Heart left ventricle (tissue), 16 donors: ENCODE data around the gene SCPEP1. TPM values are rescaled to one million over a fixed set of nuclear protein-coding genes. Genes with fewer than 3 reads are reported as not detected.
"Not testable (repeated sequence)": the region's sequence is repeated elsewhere in the genome, so short reads cannot be mapped to it uniquely, and the experiment has no call there.

Source experiments
- ATAC-seq, 4 donors: fragments of 200-7000 bp; cut with Tn5 transposase; one replicate each; pipeline ENCODE4 v1.9.1; 2020 to 2022; ENCODE audit warnings: moderate library complexity in 4 of 4, mild to moderate bottlenecking in 3 of 4, moderate number of reproducible peaks in 1 of 4
- DNase-seq, 5 donors: peaks; one replicate each; pipeline ENCODE4 v3.0.0-alpha.2; 2020
- H3K27ac ChIP-seq, 12 donors: fragments of 200-600 bp; sonication (generic) in 4 of 12; one replicate each; pipeline versions ENCODE4 v1.5.0 to v1.8.0; 2016 to 2022; ENCODE audit warnings: mild to moderate bottlenecking in 2 of 12
- H3K27me3 ChIP-seq, 9 donors: fragments of 200-600 bp; sonication (generic) in 2 of 9; one replicate each; pipeline versions ENCODE4 v1.5.1 to v1.8.0; 2016 to 2022; ENCODE audit warnings: mild to moderate bottlenecking in 3 of 9
- H3K36me3 ChIP-seq, 9 donors: fragments of 200-600 bp; sonication (generic) in 2 of 9; one replicate each; pipeline versions ENCODE4 v1.5.0 to v1.8.0; 2018 to 2022; ENCODE audit warnings: mild to moderate bottlenecking in 2 of 9
- H3K4me1 ChIP-seq, 12 donors: fragments of 200-600 bp; sonication (generic) in 4 of 12; one replicate each; pipeline versions ENCODE4 v1.5.0 to v1.8.0; 2016 to 2022; ENCODE audit warnings: mild to moderate bottlenecking in 3 of 12
- H3K4me3 ChIP-seq, 12 donors: fragments of 200-600 bp; sonication (generic) in 4 of 12; one replicate each; pipeline versions ENCODE4 v1.5.0 to v1.8.0; 2017 to 2022; ENCODE audit warnings: mild to moderate bottlenecking in 9 of 12, moderate library complexity in 4 of 12
- H3K9me3 ChIP-seq, 12 donors: fragments of 200-600 bp; sonication (generic) in 4 of 12; one replicate each; pipeline versions ENCODE4 v1.5.0 to v1.8.0; 2016 to 2022; ENCODE audit warnings: mild to moderate bottlenecking in 1 of 12
- POLR2A ChIP-seq, 2 donors: fragments of 450-650 bp; IDR thresholded peaks; one replicate each; pipeline ENCODE4 v1.6.1; 2017; ENCODE audit warnings: antibody characterized with exemption in 2 of 2, mild to moderate bottlenecking in 2 of 2, moderate library complexity in 2 of 2
- WGBS, 4 donors: extraction: QIAGEN DNeasy Blood & Tissue Kit in 2 of 4; methylation state at CpG; one replicate each; pipeline versions ENCODE4 v1.1.5 to v1.1.7; 2013 to 2018; 5-methylcytosine and 5-hydroxymethylcytosine counted together
- intact Hi-C, 10 donors: fragments of 100-400 bp; cut with DNase I; formaldehyde crosslinking; loops; one replicate each; pipeline versions ENCODE4 v1.11.1 to v1.14.2; 2022
- polyA plus RNA-seq, 2 donors: library from polyadenylated mRNA; stranded (reverse); fragments of 200-250 nt; gene quantifications; one replicate each; pipeline ENCODE4 v1.2.3, GENCODE V29; 2013
- total RNA-seq, 9 donors: library from RNA; depleted of rRNA in 2 of 9; stranded (reverse); fragments of >200 nt in 2 of 9; fragmentation: NEBNext Ultra II Directional in 3 of 9; extraction: Animal tissue kit (Norgen Biotek cat#: 25700) in 3 of 9; gene quantifications; one replicate each; pipeline versions ENCODE4 v1.1.0 to v1.2.4, GENCODE V29; 2016 to 2023
- TF ChIP-seq, protein P1 (sequence below), 12 donors: fragments of 200-600 bp; sonication (generic) in 4 of 12; IDR thresholded peaks; one replicate each; pipeline versions ENCODE4 v1.5.0 to v1.8.0; 2018 to 2022; ENCODE audit warnings: antibody characterized with exemption in 12 of 12, mild to moderate bottlenecking in 5 of 12
- donor health status: ischemic (EF 13 %, LVEDD 7.1; RV severe dilation, severe dysfunction).
- donor health status: healthy with polysubstance abuse.
- donor health status: DM: no; HTN: yes; CAD: no.
- donor health status: DM: no; HTN: no; CAD: no.
- donor health status: ischemic (EF 25% LVEDD 6.9; RV normal size, moderate dysfunction).
- donor health status: ischemic (EF 25% LVEDD 5.7; RV mildly dilated, moderate dysfunction).
- donor health status: healthy.
- donor health status: DM: yes; HTN: yes; CAD: no.
- donor health status: ischemic (EF 35%, LVEDD 5.7; RV mildly dilated, moderate dysfunction).
- donor health status: nonischemic (EF 11% LVEDD 7.7; RV severe dilation, severe dysfunction).
- donor health status: DM: yes; HTN: yes; CAD: no.
- donor health status: PGD.
- donor health status: ischemic (EF 29% LVEDD 5.4; RV normal size, mild dysfunction).
- donor health status: nonischemic (EF 23%, LVEDD 6.1; RV moderate dilation, normal function).

The SCPEP1 gene
- total and polyA plus RNA-seq, 11 donors = 31.9 to 162 (median 58.0) TPM

DNA sequence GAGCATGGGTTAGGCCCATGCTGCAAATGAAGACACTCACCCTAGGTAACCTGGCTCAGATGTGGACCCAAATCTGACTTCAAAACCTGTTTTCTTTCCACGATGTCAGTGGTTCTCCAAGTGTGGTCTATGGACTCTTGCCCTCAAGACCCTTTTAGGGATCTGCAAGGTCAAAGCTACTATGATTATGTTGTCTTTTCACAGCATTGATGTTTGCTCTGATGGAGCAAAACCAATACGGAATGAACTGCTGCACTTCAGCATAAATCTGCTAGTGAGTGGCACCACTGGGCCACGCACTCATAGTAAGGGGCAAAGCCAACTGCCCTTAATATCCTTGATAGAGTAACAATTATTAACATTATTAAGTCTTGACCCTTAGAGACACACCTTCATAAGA lies 42.5 kb upstream of the SCPEP1 start:
- Histone ChIP-seq H3K4me1 (peaks cover 0 to 20% (median 0%) of the 10 kb centered on the region in 12 donors), H3K4me3 (no peak overlapping the region), H3K27me3 (no peaks in the 10 kb centered on the region), H3K36me3 (peaks cover 0 to 66% (median 58%) of the 10 kb centered on the region in 9 donors), H3K9me3 (peaks cover 0 to 10% (median 0%) of the 10 kb centered on the region in 12 donors), H3K27ac (no peak overlapping the region)
- ATAC-seq (no peak), DNase-seq (no peak)
- WGBS, 4 donors = 89 to 95% (median 93%) methylated on average over 3 of the region's 3 CpGs
- intact Hi-C loops = loop anchor here in 6 of 10 donors (5.0 to 10.0 kb wide), 5 partner anchors 43 to 341 kb away; partner anchors contain the start of gene NOG (in 1 of the 6)
- no peak for TF ChIP-seq POLR2A (IDR thresholded peaks at IDR 0.05)
- TF ChIP-seq, protein P1, sequence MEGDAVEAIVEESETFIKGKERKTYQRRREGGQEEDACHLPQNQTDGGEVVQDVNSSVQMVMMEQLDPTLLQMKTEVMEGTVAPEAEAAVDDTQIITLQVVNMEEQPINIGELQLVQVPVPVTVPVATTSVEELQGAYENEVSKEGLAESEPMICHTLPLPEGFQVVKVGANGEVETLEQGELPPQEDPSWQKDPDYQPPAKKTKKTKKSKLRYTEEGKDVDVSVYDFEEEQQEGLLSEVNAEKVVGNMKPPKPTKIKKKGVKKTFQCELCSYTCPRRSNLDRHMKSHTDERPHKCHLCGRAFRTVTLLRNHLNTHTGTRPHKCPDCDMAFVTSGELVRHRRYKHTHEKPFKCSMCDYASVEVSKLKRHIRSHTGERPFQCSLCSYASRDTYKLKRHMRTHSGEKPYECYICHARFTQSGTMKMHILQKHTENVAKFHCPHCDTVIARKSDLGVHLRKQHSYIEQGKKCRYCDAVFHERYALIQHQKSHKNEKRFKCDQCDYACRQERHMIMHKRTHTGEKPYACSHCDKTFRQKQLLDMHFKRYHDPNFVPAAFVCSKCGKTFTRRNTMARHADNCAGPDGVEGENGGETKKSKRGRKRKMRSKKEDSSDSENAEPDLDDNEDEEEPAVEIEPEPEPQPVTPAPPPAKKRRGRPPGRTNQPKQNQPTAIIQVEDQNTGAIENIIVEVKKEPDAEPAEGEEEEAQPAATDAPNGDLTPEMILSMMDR (IDR thresholded peaks at IDR 0.05) = no peak

DNA sequence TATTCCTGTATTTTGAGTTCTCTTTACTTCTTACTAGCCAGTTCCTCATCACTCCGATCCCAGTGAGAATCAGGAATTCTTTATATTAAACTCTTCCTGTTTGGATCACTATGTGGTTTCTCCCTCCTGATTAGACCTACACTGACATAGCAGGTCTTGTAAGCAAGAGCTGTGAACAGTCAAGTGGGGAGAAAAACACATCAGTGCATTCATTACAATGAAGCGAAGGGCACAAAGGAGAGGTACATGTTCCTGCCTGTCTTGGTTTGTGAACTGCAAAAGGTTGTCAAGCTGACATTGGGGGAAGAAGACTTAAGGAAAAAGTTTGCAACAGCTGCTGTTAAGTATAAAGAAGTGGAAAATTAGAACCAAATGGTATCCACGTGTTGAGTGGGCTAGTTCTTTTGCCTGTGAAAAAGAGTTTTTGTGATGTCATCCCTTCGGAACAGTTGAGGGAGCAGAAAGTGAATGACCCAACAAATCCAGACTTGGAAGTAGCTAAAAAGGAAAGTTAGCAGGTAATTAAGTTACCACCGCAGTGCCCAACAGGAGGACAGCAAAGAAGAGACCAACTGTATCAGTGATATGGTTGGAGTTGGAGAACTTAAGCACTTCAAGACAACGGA lies 41.1 kb upstream of the SCPEP1 start:
- Histone ChIP-seq H3K4me3 (no peak overlapping the region), H3K36me3 (peaks cover 0 to 79% (median 72%) of the 10 kb centered on the region in 9 donors), H3K27ac (peak overlapping the region in 9 of 12 donors; percentile 20 to 77 (median 43)), H3K27me3 (no peaks in the 10 kb centered on the region), H3K9me3 (no peaks in the 10 kb centered on the region), H3K4me1 (peaks cover 0 to 20% (median 0%) of the 10 kb centered on the region in 12 donors)
- ATAC-seq = no peak
- TF ChIP-seq, protein P1 (IDR thresholded peaks at IDR 0.05) = no peak
- no peak for TF ChIP-seq POLR2A (IDR thresholded peaks at IDR 0.05)
- intact Hi-C loops = loop anchor here in 7 of 10 donors (2.0 to 10.0 kb wide), 7 partner anchors 45 to 342 kb away; partner anchors contain the start of gene NOG (in 1 of the 7)
- WGBS, 4 donors = 79 to 89% (median 84%) methylated on average over 6 of the region's 6 CpGs
- DNase-seq = no peak

DNA sequence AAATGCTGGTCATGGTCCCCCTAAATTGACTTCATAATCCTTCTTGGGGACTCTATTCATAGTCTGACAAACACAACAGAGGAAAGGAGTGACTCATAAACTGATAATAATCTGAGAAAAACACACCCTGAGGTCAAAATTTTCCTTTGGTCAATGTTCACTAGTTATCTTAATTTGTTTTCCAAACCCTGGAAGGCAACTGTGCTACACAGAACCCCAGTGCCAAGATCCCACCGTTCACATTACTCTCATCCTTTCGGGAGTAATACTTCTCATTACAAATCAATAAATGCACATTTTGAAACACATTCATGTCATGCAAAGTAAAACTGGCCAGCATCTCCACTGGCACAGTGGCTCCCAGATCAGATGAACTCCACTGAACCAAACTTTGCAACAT lies 40.2 kb upstream of the SCPEP1 start:
- DNase-seq (no peak), ATAC-seq (peak in 3 of 4 donors; percentile 26 to 78 (median 48))
- Histone ChIP-seq H3K4me3 (no peak overlapping the region), H3K36me3 (peaks cover 0 to 88% (median 80%) of the 10 kb centered on the region in 9 donors), H3K27me3 (no peaks in the 10 kb centered on the region), H3K27ac (peak overlapping the region in 11 of 12 donors; percentile 26 to 77 (median 42)), H3K9me3 (no peaks in the 10 kb centered on the region), H3K4me1 (peaks cover 0 to 20% (median 0%) of the 10 kb centered on the region in 12 donors)
- intact Hi-C loops = loop anchor here in 7 of 10 donors (2.0 to 10.0 kb wide), 7 partner anchors 45 to 343 kb away; partner anchors contain the start of gene NOG (in 1 of the 7)
- WGBS, 4 donors = 53 to 72% (median 57%) methylated on average over 2 of the region's 2 CpGs
- TF ChIP-seq, protein P1 (IDR thresholded peaks at IDR 0.05) = no peak
- no peak for TF ChIP-seq POLR2A (IDR thresholded peaks at IDR 0.05)

DNA sequence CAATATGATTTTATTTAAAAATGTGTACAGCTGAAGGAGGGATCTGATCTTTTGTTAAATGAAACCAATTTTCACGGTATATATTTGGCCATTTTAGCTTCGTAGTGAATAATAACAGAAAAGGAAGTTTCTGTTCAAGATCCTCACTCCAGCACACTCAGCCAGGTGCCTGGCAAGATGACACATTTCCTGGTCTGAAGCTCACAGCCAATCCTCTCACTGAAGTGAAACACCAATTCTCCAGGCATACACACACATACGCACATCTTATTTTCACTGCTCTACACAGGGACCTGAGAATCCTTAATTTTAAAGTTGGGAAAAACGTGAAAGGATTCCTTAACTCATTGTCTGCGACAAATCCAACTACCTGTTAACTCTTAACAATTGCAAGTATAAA lies 39.7 kb upstream of the SCPEP1 start:
- peaks cover 0 to 93% (median 86%) of the 10 kb centered on the region in 9 donors for H3K36me3 ChIP-seq
- peak in 1 of 4 donors; percentile 71 for ATAC-seq
- H3K27ac ChIP-seq = peak overlapping the region in 8 of 12 donors; percentile 26 to 64 (median 33)
- H3K9me3 ChIP-seq, DNase-seq, H3K27me3 ChIP-seq, H3K4me3 ChIP-seq: not testable (repeated sequence)
- H3K4me1 ChIP-seq = peaks cover 0 to 20% (median 0%) of the 10 kb centered on the region in 12 donors
- intact Hi-C loops = loop anchor here in 6 of 10 donors (5.0 to 10.0 kb wide), 5 partner anchors 46 to 343 kb away; partner anchors contain the start of gene NOG (in 1 of the 6)
- 67 to 78% (median 72%) methylated on average over 5 of the region's 5 CpGs for WGBS, 4 donors
